Smooth muscle cell (in vitro differentiated cells): ENCODE results near the gene VIPAS39. TPM values are rescaled to one million over a fixed set of nuclear protein-coding genes. Genes with fewer than 3 reads are reported as not detected.
A peak's percentile ranks its signal among the peaks of the same experiment; 100 is the strongest.

Experiments used
- DNase-seq: peaks from one replicate; lab custom pipeline; 2025; ENCODE audit not compliant: unreplicated experiment; lab: John Stamatoyannopoulos, UW
- H2AFZ ChIP-seq: fragments of 200-600 bp; sonication (generic); 2 replicates; pipeline ENCODE4 v1.6.0; 2016; ENCODE audit warnings: antibody characterized with exemption, low read depth, mild to moderate bottlenecking
- H3F3A ChIP-seq: fragments of 200-600 bp; sonication (generic); 2 replicates; pipeline ENCODE4 v1.6.0; 2017; ENCODE audit warnings: antibody characterized with exemption, low read depth
- H3K27ac ChIP-seq: fragments of 200-600 bp; sonication (generic); 2 replicates; pipeline ENCODE4 v1.5.1; 2016; ENCODE audit warnings: low read depth, mild to moderate bottlenecking
- H3K27me3 ChIP-seq: fragments of 200-600 bp; sonication (generic); 2 replicates; pipeline ENCODE4 v1.6.1; 2016; ENCODE audit warnings: low read depth, mild to moderate bottlenecking
- H3K36me3 ChIP-seq: fragments of 200-600 bp; sonication (generic); 2 replicates; pipeline ENCODE4 v1.5.1; 2016; ENCODE audit warnings: low read depth
- H3K4me1 ChIP-seq: fragments of 200-600 bp; sonication (generic); 2 replicates; pipeline ENCODE4 v1.5.1; 2016; ENCODE audit warnings: low read depth
- H3K4me2 ChIP-seq: fragments of 200-600 bp; sonication (generic); 2 replicates; pipeline ENCODE4 v1.6.0; 2016; ENCODE audit warnings: mild to moderate bottlenecking
- H3K4me3 ChIP-seq: fragments of 200-600 bp; sonication (generic); 2 replicates; pipeline ENCODE4 v1.5.1; 2016; ENCODE audit warnings: mild to moderate bottlenecking
- H3K79me2 ChIP-seq: fragments of 200-600 bp; sonication (generic); 2 replicates; pipeline ENCODE4 v1.6.0; 2016; ENCODE audit warnings: low read depth, mild to moderate bottlenecking
- H3K9ac ChIP-seq: fragments of 200-600 bp; sonication (generic); 2 replicates; pipeline ENCODE4 v1.6.0; 2016; ENCODE audit warnings: low read depth
- H3K9me3 ChIP-seq: fragments of 200-600 bp; sonication (generic); replicated peaks from 2 replicates; pipeline ENCODE4 v1.5.1; 2016; ENCODE audit warnings: low read depth
- H4K20me1 ChIP-seq: fragments of 200-600 bp; sonication (generic); 2 replicates; pipeline ENCODE4 v1.6.0; 2016; ENCODE audit warnings: low read depth
- WGBS: methylation state at CpG from one replicate; pipeline ENCODE4 v1.1.7; 2016; ENCODE audit warnings: low lambda C conversion rate; 5-methylcytosine and 5-hydroxymethylcytosine counted together
- polyA plus RNA-seq: library from polyadenylated mRNA; unstranded; fragments of >200 nt; fragmentation: Nextera tagmentation; extraction: Ambion mirVana; gene quantifications from 2 replicates; pipeline ENCODE4 v1.2.1, GENCODE V29; 2016
- total RNA-seq: library from RNA; depleted of rRNA; stranded (reverse); fragments of >200 nt; gene quantifications from 2 replicates; pipeline ENCODE4 v1.2.3, GENCODE V29; 2014
- TF ChIP-seq, protein P1 (sequence below): fragments of 200-600 bp; sonication (generic); IDR thresholded peaks from 2 replicates; pipeline ENCODE4 v1.5.1; 2017; ENCODE audit warnings: borderline replicate concordance, mild to moderate bottlenecking, antibody characterized with exemption; ENCODE audit not compliant: insufficient read depth, poor library complexity, severe bottlenecking

Gene VIPAS39
- total and polyA plus RNA-seq, 2 experiments from 2014 or later = 12.3 to 55.5 TPM

GRCh38 chr14:77407158-77407557 lies 50.2 kb downstream of the VIPAS39 start:
- H3K79me2 ChIP-seq = no peaks in the 10 kb centered on the region
- peak overlapping the region; percentile 69 for H3K27ac ChIP-seq
- H2AFZ ChIP-seq = no peak overlapping the region
- no peaks in the 10 kb centered on the region for H3K9me3 ChIP-seq
- H4K20me1 ChIP-seq = no peaks in the 10 kb centered on the region
- H3K4me2 ChIP-seq = peak overlapping the region; percentile 49
- TF ChIP-seq, protein P1, sequence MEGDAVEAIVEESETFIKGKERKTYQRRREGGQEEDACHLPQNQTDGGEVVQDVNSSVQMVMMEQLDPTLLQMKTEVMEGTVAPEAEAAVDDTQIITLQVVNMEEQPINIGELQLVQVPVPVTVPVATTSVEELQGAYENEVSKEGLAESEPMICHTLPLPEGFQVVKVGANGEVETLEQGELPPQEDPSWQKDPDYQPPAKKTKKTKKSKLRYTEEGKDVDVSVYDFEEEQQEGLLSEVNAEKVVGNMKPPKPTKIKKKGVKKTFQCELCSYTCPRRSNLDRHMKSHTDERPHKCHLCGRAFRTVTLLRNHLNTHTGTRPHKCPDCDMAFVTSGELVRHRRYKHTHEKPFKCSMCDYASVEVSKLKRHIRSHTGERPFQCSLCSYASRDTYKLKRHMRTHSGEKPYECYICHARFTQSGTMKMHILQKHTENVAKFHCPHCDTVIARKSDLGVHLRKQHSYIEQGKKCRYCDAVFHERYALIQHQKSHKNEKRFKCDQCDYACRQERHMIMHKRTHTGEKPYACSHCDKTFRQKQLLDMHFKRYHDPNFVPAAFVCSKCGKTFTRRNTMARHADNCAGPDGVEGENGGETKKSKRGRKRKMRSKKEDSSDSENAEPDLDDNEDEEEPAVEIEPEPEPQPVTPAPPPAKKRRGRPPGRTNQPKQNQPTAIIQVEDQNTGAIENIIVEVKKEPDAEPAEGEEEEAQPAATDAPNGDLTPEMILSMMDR = no peak
- peaks cover 10% of the 10 kb centered on the region for H3K4me1 ChIP-seq
- DNase-seq = no peak
- WGBS = 63% methylated on average over 2 of the region's 2 CpGs
- H3K36me3 ChIP-seq = no peaks in the 10 kb centered on the region
- no peak overlapping the region for H3K9ac ChIP-seq
- peaks cover 8% of the 10 kb centered on the region for H3F3A ChIP-seq
- H3K27me3 ChIP-seq = no peaks in the 10 kb centered on the region
- H3K4me3 ChIP-seq = no peak overlapping the region

GRCh38 chr14:77406718-77407117 lies 50.7 kb downstream of the VIPAS39 start:
- no peak overlapping the region for H2AFZ ChIP-seq
- no peaks in the 10 kb centered on the region for H3K36me3 ChIP-seq
- H3K79me2 ChIP-seq = no peaks in the 10 kb centered on the region
- H4K20me1 ChIP-seq = no peaks in the 10 kb centered on the region
- H3K27ac ChIP-seq = peak overlapping the region; percentile 69
- no peaks in the 10 kb centered on the region for H3K27me3 ChIP-seq
- WGBS = 36% methylated on average over 6 of the region's 6 CpGs
- no peaks in the 10 kb centered on the region for H3K9me3 ChIP-seq
- H3K4me3 ChIP-seq = no peak overlapping the region
- H3K4me1 ChIP-seq = peaks cover 10% of the 10 kb centered on the region
- DNase-seq = no peak
- no peak overlapping the region for H3K9ac ChIP-seq
- TF ChIP-seq, protein P1 = no peak
- H3K4me2 ChIP-seq = peak overlapping the region; percentile 49
- H3F3A ChIP-seq = peaks cover 8% of the 10 kb centered on the region

DNA sequence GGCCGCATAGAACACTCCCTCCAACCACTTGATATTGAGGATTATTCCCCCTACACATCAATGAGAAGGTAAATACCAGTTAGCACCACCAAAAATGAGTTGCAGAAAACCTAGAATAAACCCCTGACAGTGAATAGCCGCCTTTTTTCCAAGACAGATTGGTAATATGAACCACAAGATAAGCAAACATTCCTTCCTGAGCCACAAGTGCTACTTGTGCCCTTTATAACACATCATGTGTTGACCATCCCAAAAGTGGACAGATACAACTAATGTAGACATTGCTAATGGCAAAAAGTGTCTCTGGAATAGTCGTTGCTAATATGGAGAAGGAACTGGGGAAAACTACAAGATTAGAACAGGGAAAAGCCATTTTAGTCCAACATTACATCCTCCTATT lies 51.3 kb downstream of the VIPAS39 start:
- H3K9ac ChIP-seq = no peak overlapping the region
- H3K9me3 ChIP-seq = no peaks in the 10 kb centered on the region
- H2AFZ ChIP-seq = no peak overlapping the region
- H3K4me3 ChIP-seq = no peak overlapping the region
- H3K4me1 ChIP-seq = peaks cover 10% of the 10 kb centered on the region
- TF ChIP-seq, protein P1 = no peak
- H3F3A ChIP-seq = peaks cover 8% of the 10 kb centered on the region
- no peaks in the 10 kb centered on the region for H4K20me1 ChIP-seq
- H3K4me2 ChIP-seq = peak overlapping the region; percentile 49
- H3K27ac ChIP-seq = peak overlapping the region; percentile 69
- WGBS = 55% methylated on average over 3 of the region's 3 CpGs
- DNase-seq = no peak
- no peaks in the 10 kb centered on the region for H3K27me3 ChIP-seq
- no peaks in the 10 kb centered on the region for H3K79me2 ChIP-seq
- H3K36me3 ChIP-seq = no peaks in the 10 kb centered on the region

- Histone ChIP-seq H3K9ac (no peak overlapping the region), H3K4me3 (no peak overlapping the region), H4K20me1 (no peaks in the 10 kb centered on the region), H3K27ac (no peak overlapping the region), H3K36me3 (no peaks in the 10 kb centered on the region), H3K27me3 (no peaks in the 10 kb centered on the region), H3K4me2 (no peak overlapping the region), H3K9me3 (no peaks in the 10 kb centered on the region), H3K4me1 (peaks cover 10% of the 10 kb centered on the region), H3F3A (peaks cover 8% of the 10 kb centered on the region), H2AFZ (no peak overlapping the region), H3K79me2 (no peaks in the 10 kb centered on the region)
- 90% methylated on average over 3 of the region's 3 CpGs for WGBS
- DNase-seq = no peak
- TF ChIP-seq, protein P1 = no peak
Measured at GRCh38 chr14:77403768-77404167, 53.6 kb downstream of the VIPAS39 start.
